ENCODE measurements around the gene SLC25A5. TPM values are rescaled to one million over a fixed set of nuclear protein-coding genes. Genes with fewer than 3 reads are reported as not detected.

SLC25A5 gene
- polyA plus RNA-seq, 1 of the 3 experiments (the other 2 are of a cell fraction): 387 TPM

GRCh38 chrX:119500061-119500800, 32.0 kb downstream of the SLC25A5 start:
- Histone ChIP-seq H3K9me2 (no peaks in the 10 kb centered on the region), H3K9me3 (no peaks in the 10 kb centered on the region), H4K20me1 (ENCODE audit: insufficient read depth) (no peaks in the 10 kb centered on the region), H3K27ac (ENCODE audit: low read depth in 2 of 2, low read length in 1 of 2) (no peak overlapping the region), H3K9ac (no peak overlapping the region), H3K4me1 (ENCODE audit: control insufficient read depth in 1 of 2, insufficient read depth in 2 of 2, low read depth in 1 of 2, low read length in 1 of 2) (peaks cover 0 to 4% of the 10 kb centered on the region in 2 experiments; a peak in 1 of 4 replicates), H3K27me3 (ENCODE audit: insufficient read depth) (0 out of 2 replicates have a peak, but pooled peaks cover 9% of the 10 kb centered on the region), H3K4me3 (ENCODE audit: low read depth in 2 of 2, low read length in 1 of 2) (no peak overlapping the region), H3K4me2 (no peak overlapping the region), H3K79me2 (ENCODE audit: insufficient read depth) (no peaks in the 10 kb centered on the region), H3F3A (replicated peaks; ENCODE audit: insufficient read depth) (peaks cover 16% of the 10 kb centered on the region), H3K36me3 (replicated peaks in 1 of 2; ENCODE audit: control insufficient read depth in 1 of 2, insufficient read depth in 2 of 2, low read length in 1 of 2) (no peaks in the 10 kb centered on the region), H2AFZ (ENCODE audit: low read depth) (no peak overlapping the region)
- ChIA-PET CTCF (interaction anchor here (1.8 to 2.9 kb wide), 3 partner anchors 11 to 16 kb away, joined by 4 to 12 read pairs (median 10); no protein-coding TSS in a partner anchor), POLR2A (no interaction called here)
- DNase-seq: no peak
- TF ChIP-seq MEF2A (IDR thresholded peaks at IDR 0.05; ENCODE audit: borderline replicate concordance, low read depth) (no peak), FOXJ3 (CRISPR knock-in tag; IDR thresholded peaks at IDR 0.05) (no peak), TEAD4 (IDR thresholded peaks at IDR 0.05; ENCODE audit: borderline replicate concordance, insufficient read depth) (no peak), RCOR1 (IDR thresholded peaks at IDR 0.05; ENCODE audit: low read length) (no peak), PBX3 (IDR thresholded peaks at IDR 0.05) (no peak), USF2 (IDR thresholded peaks at IDR 0.05; ENCODE audit: borderline replicate concordance, low read depth, low read length) (no peak), RFX5 (IDR thresholded peaks at IDR 0.05; ENCODE audit: low read length) (no peak), RXRA (IDR thresholded peaks at IDR 0.05; ENCODE audit: borderline replicate concordance, low read depth) (no peak), TCF12 (IDR thresholded peaks at IDR 0.05) (no peak), IRF3 (IDR thresholded peaks at IDR 0.05; ENCODE audit: low read depth, low read length) (no peak), GATA2 (CRISPR knock-in tag; IDR thresholded peaks at IDR 0.05) (no peak), FOXM1 (IDR thresholded peaks at IDR 0.05; ENCODE audit: low read depth) (no peak), CHD2 (IDR thresholded peaks at IDR 0.05; ENCODE audit: low read length, partially characterized antibody) (no peak), USF1 (IDR thresholded peaks at IDR 0.05; ENCODE audit: borderline replicate concordance, low read depth) (no peak)
- WGBS (ENCODE audit: low lambda C conversion rate): 43% methylated on average over 13 of the region's 13 CpGs

Data from SK-N-SH (cell line).